Measurements from ENCODE around the gene SMPD4.
"Not testable (repeated sequence)": the region's sequence is repeated elsewhere in the genome, so short reads cannot be mapped to it uniquely, and the experiment has no call there.

SMPD4 gene

GRCh38 chr2:130186391-130186790, 5.0 kb upstream of the SMPD4 start:
- DNase-seq (ENCODE audit: low read depth) = no peak

DNA sequence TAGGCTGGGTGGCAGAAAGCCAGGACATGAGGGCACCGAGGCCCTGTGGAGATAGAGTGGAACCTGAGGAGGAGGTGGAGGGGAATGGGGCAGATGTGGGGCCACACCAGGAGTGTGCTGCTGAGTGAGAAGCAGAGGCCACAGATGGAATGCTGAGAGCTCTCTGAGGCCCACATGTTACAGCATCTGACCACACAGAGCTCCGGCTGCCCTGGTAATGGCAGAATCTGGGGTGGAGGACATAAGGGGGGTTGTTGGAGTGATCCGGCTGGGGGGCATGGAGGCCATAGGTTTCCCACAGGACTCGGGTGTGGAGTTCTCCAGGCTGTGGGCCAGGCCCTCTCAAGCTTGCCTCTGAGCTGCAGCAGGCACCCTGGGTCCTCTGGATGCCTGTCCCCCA, 4.5 kb upstream of the SMPD4 start:
- DNase-seq (ENCODE audit: low read depth) = no peak

- DNase-seq (ENCODE audit: low read depth) = no peak
Observed at GRCh38 chr2:130185436-130185835, 4.0 kb upstream of the SMPD4 start.

GRCh38 chr2:130183512-130184373, 2.3 kb upstream of the SMPD4 start:
- DNase-seq (ENCODE audit: low read depth) = no peak

GRCh38 chr2:130182826-130183511, 1.6 kb upstream of the SMPD4 start:
- peak; percentile 57 for DNase-seq (ENCODE audit: low read depth)

DNA sequence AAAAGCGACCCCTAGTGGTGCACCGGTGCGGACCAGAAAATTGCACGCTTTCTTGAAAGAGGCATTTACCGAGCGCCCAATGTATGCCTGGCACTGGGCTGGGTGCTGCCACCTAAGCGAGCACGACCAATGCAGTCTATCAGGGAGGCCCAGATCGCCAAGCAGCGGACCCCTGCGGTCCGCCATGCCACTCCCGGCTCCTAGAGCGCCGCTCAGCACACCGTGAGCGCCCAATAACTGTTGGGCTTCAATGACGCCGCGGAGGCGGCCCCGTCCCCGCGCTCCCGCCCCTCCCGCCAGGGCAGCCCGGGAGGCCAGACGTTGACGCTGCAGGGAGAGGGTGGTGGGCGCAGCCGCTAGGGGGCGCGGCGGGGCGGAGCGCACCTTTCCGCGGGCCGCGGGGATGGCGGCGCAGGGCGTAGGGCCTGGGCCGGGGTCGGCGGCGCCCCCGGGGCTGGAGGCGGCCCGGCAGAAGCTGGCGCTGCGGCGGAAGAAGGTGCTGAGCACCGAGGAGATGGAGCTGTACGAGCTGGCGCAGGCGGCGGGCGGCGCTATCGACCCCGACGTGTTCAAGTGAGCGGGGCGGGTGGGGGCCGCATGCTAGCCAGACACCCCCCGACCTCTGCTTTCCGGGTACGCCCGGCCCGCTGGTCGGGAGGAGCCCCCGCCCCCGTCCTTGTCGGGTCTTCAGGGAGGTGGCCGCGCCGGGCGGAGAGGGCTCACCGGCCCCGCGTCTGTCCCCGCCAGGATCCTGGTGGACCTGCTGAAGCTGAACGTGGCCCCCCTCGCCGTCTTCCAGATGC, 679 bp upstream of the SMPD4 start, which contains the start of gene MZT2B:
MZT2B (plus strand) TSS at position 383 of the 803 bp plus-strand sequence; CDS start at position 404, 21 bp downstream.
- DNase-seq (ENCODE audit: low read depth) = peak; percentile 87

DNA sequence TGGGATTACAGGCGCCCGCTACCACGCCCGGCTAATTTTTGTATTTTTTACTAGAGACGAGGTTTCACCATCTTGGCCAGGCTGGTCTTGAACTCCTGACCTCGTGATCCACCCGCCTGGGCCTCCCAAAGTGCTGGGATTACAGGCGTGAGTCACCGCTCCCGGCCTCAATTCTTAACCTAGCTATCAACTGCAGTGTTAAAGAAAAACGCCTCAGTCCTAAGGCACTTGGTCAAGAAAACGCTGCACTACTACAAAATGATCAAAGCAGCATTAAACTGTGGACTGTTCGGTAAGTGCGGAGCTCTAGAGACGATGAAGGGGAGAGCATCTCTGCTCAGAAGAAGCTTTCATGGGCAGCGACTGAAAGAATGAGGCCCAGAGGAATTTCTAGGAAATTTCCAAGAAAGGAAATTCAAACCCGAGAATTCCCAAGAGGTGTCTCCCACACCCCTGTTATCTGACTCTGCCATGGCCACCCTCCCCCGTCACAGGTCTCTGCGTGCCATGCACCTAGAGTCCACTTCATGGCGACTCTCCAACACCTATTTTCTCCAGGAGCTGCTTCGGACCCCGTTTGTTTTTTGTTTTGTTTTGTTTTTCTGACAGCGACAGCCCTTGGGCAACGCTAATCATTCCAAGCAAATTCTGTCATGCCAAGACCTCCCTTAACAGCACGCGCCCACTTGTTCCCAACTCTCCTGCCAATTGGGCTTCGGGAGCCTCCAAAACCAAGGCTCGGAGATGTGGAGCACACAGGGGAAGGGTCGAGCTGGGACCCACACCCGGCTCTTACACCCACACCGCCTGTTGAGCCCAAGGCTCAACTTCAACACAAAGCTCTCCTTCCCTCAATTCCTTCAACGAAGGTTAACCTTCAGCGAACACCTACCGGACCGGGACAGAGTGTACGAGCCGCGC, 738 bp downstream of the SMPD4 start:
- DNase-seq (ENCODE audit: low read depth) = peak; percentile 46

DNA sequence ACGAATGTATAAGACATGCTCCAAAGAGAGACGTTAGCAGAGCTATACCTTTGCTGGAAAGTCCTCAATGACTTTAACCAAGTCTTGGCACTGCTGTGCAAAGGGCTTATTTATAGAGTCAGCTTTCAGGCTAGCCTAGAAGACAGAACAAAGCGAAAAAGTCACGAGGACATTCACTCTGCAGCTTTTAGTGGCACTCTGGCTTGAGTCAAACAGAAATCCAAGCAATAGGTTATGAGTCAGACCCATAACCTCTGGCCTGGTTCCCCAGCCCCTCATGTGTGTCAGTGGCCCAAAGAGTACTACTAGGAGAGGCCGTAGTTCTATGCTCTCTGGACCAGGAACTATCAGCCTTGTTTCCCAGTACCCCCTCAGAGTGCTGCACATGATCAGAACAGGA, 6.5 kb downstream of the SMPD4 start:
- DNase-seq (ENCODE audit: low read depth) = not testable (repeated sequence)

GRCh38 chr2:130169896-130170295, 11.5 kb downstream of the SMPD4 start:
- DNase-seq (ENCODE audit: low read depth) = no peak

DNA sequence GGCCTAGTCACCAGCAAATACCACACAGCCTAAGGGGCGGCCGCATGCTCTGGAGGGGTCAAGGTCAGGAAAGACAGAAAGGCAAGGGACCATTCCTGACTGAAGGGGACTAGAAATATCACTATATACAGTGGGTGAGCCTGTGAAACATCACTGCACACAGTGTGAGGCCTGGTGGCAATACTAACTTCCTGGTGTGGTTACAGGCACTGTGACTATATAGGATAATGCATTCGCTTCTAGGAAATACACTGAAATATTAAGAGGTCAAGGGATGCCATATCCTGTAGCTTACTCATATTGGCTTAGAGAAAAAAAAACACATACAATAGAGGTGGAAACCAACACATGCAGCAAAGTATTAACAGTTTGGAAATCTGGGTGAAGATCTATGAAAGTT, 12.2 kb downstream of the SMPD4 start:
- peak; percentile 28 for DNase-seq (ENCODE audit: low read depth)

DNA sequence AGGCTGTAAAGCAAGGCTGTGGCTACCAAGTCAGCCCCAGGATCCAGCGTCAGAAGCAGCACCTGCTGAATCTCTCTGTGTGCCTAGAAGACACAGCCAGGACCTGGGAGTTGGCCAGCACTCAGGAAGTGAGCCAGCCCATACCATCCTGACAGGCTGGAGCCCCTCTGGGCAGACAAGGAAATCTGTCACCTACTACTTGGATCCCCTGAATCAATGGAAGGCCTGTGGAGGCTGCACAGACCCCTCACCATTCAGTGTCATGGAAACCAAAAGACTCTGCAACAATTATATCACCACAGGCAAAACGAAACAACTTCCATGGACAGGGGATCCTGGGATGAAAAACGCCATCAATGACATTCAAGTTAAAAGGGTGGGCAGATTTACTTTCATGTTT, 14.8 kb downstream of the SMPD4 start:
- not testable (repeated sequence) for DNase-seq (ENCODE audit: low read depth)

DNA sequence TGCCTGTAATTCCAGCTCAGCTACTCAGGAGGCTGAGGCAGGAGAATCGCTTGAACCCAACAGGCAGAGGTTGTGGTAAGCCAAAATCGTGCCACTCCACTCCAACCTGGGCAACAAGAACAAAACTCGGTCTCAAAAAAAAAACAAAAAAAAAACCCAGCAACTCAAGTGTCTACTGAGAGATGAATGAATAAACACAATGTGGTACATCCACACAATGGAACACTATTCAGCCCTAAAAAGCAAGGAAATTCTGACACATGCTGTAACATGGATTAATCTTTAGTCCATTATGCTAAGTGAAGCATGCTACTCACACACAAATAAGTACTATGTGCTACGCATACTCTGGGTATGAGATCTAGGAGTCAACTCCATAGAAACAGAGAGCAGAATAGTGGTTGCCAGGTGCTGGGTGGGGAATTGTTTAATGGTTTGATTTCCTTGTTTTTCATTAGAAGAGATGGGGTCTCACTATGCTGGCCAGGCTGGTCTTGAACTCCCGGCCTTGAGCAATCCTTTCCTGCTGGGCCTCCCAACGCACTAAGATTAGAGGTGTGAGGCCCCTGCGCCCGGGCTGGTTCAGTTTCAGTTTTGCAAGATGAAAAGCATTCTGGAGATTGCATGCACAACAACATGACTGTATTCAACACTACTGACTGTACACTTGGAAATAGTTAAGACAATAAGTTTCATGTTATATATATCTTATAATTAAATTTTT, 15.9 kb downstream of the SMPD4 start:
- DNase-seq (ENCODE audit: low read depth) = no peak

- no peak for DNase-seq (ENCODE audit: low read depth)
Observed at GRCh38 chr2:130162968-130163367, 18.4 kb downstream of the SMPD4 start.

DNA sequence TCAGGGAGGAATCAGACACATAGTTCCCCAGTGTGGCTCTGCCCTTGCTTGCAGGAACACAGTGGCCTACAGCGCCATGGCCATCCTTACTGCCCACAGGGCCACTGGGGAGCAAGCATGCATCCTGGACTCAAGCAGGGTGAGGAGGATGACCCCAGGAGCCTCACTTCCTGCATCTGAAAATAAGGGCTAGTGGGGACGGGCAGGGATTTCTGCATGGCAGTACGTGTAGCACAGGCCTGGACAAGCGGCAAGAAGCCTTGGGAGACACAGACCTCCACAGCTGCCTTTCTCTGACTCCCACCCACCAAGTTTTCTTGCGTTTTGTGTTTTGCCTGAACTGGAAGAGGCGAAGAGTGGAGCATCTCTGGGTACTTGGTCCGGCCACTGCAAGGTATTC, 18.9 kb downstream of the SMPD4 start:
- DNase-seq (ENCODE audit: low read depth) = not testable (repeated sequence)

GRCh38 chr2:130160838-130161705, 20.3 kb downstream of the SMPD4 start:
- DNase-seq (ENCODE audit: low read depth) = not testable (repeated sequence)

DNA sequence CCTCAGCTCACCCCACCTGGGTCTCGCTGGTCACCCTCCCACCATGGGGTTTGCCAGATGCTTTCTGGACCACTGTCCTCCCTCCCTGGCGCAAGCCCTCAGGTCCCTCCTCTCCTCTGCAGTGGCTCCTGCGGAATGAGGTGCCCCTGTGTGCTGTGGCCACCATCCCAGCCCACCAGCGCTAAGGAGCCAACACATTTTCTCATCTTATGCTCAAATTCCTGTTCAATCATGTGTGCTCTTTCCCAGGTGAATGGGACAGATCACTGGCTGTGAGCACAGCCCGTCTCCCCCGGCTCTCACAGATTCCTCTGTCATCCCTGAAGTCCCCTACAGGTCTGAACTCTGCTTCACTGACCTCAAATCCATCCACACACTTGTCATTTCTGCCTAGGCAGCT, 21.3 kb downstream of the SMPD4 start:
- DNase-seq (ENCODE audit: low read depth) = no peak

GRCh38 chr2:130159376-130159775, 22.0 kb downstream of the SMPD4 start:
- not testable (repeated sequence) for DNase-seq (ENCODE audit: low read depth)

DNA sequence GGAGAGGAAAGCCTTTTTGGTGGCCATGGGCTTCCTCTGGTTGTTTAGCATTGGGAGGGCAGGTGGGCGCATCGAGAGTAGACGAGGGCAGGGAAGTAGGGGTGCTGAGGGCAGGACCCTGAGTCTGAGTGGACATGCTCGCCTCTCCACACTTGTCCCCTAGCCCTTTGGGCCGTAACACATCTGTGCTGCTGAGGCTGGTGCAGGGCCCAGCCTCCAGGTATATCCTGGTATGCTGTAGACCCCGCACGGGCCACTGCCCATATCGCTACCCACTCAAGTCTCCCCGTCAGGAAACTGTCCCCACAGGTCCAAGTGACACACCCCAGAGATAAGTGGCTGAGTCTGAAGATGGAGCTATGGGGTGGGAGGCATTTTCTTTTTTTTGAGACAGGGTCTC, 22.8 kb downstream of the SMPD4 start:
- DNase-seq (ENCODE audit: low read depth) = no peak

GRCh38 chr2:130157825-130158514, 23.4 kb downstream of the SMPD4 start:
- peak; percentile 7 for DNase-seq (ENCODE audit: low read depth)
